HG03457 (cell line): ENCODE results near the gene LRRC4B.
"Not testable (repeated sequence)": the region's sequence is repeated elsewhere in the genome, so short reads cannot be mapped to it uniquely, and the experiment has no call there.

Source experiments
- ATAC-seq: cut with Tn5 transposase; IDR thresholded peaks from one replicate; pipeline ENCODE4 v1.9.1; 2021; ENCODE audit warnings: moderate number of reproducible peaks; ENCODE audit not compliant: unreplicated experiment

Gene LRRC4B

GRCh38 chr19:50489461-50490011 is 78.7 kb downstream of the LRRC4B start:
- no peak for ATAC-seq

GRCh38 chr19:50488389-50489194 is 79.6 kb downstream of the LRRC4B start:
- no peak for ATAC-seq

- ATAC-seq, result no peak
Observed at GRCh38 chr19:50486823-50487515, 81.3 kb downstream of the LRRC4B start.

GRCh38 chr19:50485284-50485955 is 82.8 kb downstream of the LRRC4B start:
- no peak for ATAC-seq

GRCh38 chr19:50482916-50483315 is 85.3 kb downstream of the LRRC4B start:
- ATAC-seq, result no peak

GRCh38 chr19:50482271-50482855 is 85.9 kb downstream of the LRRC4B start:
- no peak for ATAC-seq

GRCh38 chr19:50481351-50482149 is 86.7 kb downstream of the LRRC4B start:
- no peak for ATAC-seq

GRCh38 chr19:50480281-50481111 is 87.7 kb downstream of the LRRC4B start:
- ATAC-seq, result no peak

- no peak for ATAC-seq
Observed at GRCh38 chr19:50479761-50480251, 88.4 kb downstream of the LRRC4B start.

- no peak for ATAC-seq
Observed at GRCh38 chr19:50478901-50479715, 89.1 kb downstream of the LRRC4B start.

- no peak for ATAC-seq
Observed at GRCh38 chr19:50477751-50478515, 90.3 kb downstream of the LRRC4B start.

GRCh38 chr19:50476907-50477238 is 91.4 kb downstream of the LRRC4B start:
- no peak for ATAC-seq

GRCh38 chr19:50476224-50476906 is 91.9 kb downstream of the LRRC4B start, which contains the start of the genes EMC10 and GARIN5A:
Gene EMC10 (plus strand): TSS chr19:50476507. CDS start chr19:50476545, 38 bp downstream.
Gene GARIN5A (minus strand): TSS chr19:50476848. CDS start chr19:50476388, 460 bp downstream.
- ATAC-seq, result peak; percentile 61

GRCh38 chr19:50475736-50476223 is 92.5 kb downstream of the LRRC4B start:
- no peak for ATAC-seq

GRCh38 chr19:50475101-50475568 is 93.1 kb downstream of the LRRC4B start:
- ATAC-seq, result no peak

- ATAC-seq, result not testable (repeated sequence)
Observed at GRCh38 chr19:50473336-50473735, 94.9 kb downstream of the LRRC4B start.

GRCh38 chr19:50468818-50469217 is 99.4 kb downstream of the LRRC4B start:
- no peak for ATAC-seq
